GM23338 (cell line): ENCODE data around the gene ARSB.

Experiments used
- CREB1 ChIP-seq: fragments of 250-450 bp; sonication (Bioruptor Pico); IDR thresholded peaks from 2 replicates; pipeline ENCODE4 v1.5.0; 2020; ENCODE audit warnings: low read depth, mild to moderate bottlenecking, moderate library complexity
- CTCF ChIP-seq, 2 experiments: fragments of 200-600 bp in 1 of 2; sonication (generic) in 1 of 2; conservative IDR thresholded peaks; 2 replicates each; pipeline versions ENCODE4 v1.5.1 to v1.6.1; 2016 to 2017; ENCODE audit warnings: antibody characterized with exemption in 2 of 2, low read depth in 2 of 2, mild to moderate bottlenecking in 2 of 2, moderate library complexity in 1 of 2
- EZH2 ChIP-seq: fragments of 200-600 bp; sonication (generic); IDR thresholded peaks from one replicate; pipeline ENCODE4 v1.8.0; 2017; ENCODE audit warnings: antibody characterized with exemption, mild to moderate bottlenecking, low read depth; ENCODE audit not compliant: unreplicated experiment
- JUNB ChIP-seq: IDR thresholded peaks from one replicate; pipeline ENCODE4 v1.6.1; 2016; ENCODE audit warnings: antibody characterized with exemption; ENCODE audit not compliant: unreplicated experiment
- POLR2AphosphoS5 ChIP-seq: IDR thresholded peaks from 2 replicates; pipeline ENCODE4 v1.6.1; 2016; ENCODE audit warnings: antibody characterized with exemption, low read depth
- REST ChIP-seq: IDR thresholded peaks from one replicate; pipeline ENCODE4 v1.6.1; 2018; ENCODE audit warnings: antibody characterized with exemption; ENCODE audit not compliant: unreplicated experiment

GRCh38 chr5:78804995-78805394, 180.1 kb downstream of the ARSB start:
- no peak for TF ChIP-seq EZH2
- no peak for TF ChIP-seq CTCF (conservative IDR thresholded peaks at IDR 0.05; ENCODE audit: low read depth in 2 of 2)
- no peak for TF ChIP-seq POLR2AphosphoS5
- no peak for TF ChIP-seq REST
- no peak for TF ChIP-seq JUNB
- no peak for TF ChIP-seq CREB1 (CRISPR knock-in tag)
